ENCODE data around the gene ASCC1. TPM values are rescaled to one million over a fixed set of nuclear protein-coding genes. Genes with fewer than 3 reads are reported as not detected.

ASCC1 gene
- total and polyA plus RNA-seq, 2 donors (not counting 1 experiment from before 2014, with no cell fraction given), result 17.9 to 28.1 TPM

GRCh38 chr10:72146559-72147323 lies 69.3 kb downstream of the ASCC1 start:
- no peaks in the 10 kb centered on the region for H4K20me1 ChIP-seq (ENCODE audit: control insufficient read depth, insufficient read depth, low read length, poor library complexity, severe bottlenecking)
- H3K9ac ChIP-seq (ENCODE audit: low read length), result no peak overlapping the region
- TF ChIP-seq CTCF (IDR thresholded peaks at IDR 0.05) (no peak), EZH2 (IDR thresholded peaks at IDR 0.05; ENCODE audit: borderline replicate concordance, insufficient read depth, low read depth, low read length, poor library complexity, severe bottlenecking) (no peak)
- DNase-seq (no peak), ATAC-seq (ENCODE audit: low read depth) (no peak)
- intact Hi-C loops (cut with micrococcal nuclease), result no loop called here
- CTCF ChIA-PET, result interaction anchor here (0.9 kb wide), 1 partner anchor 128 kb away, joined by 3 read pairs; no protein-coding TSS in a partner anchor
- H3K27ac ChIP-seq (ENCODE audit: low read length in 2 of 2), result no peak overlapping the region
- H3K27me3 ChIP-seq (replicated peaks in 1 of 4; ENCODE audit: control extremely low read depth in 1 of 4, control insufficient read depth in 3 of 4, insufficient read depth in 4 of 4, low read length in 3 of 4), result no peaks in the 10 kb centered on the region
- H3K27me3 Mint-ChIP-seq, result no peaks in the 10 kb centered on the region
- H3K4me2 ChIP-seq (replicated peaks; ENCODE audit: low read depth, low read length, poor library complexity, severe bottlenecking), result no peak overlapping the region
- no peaks in the 10 kb centered on the region for H3K9me3 Mint-ChIP-seq (ENCODE audit: insufficient read depth)
- H3K4me1 Mint-ChIP-seq, result peaks cover 4% of the 10 kb centered on the region
- no peaks in the 10 kb centered on the region for H3K4me1 ChIP-seq (ENCODE audit: control insufficient read depth in 2 of 2, insufficient read depth in 2 of 2, low read length in 2 of 2)
- no peak overlapping the region for H3K27ac Mint-ChIP-seq
- no peaks in the 10 kb centered on the region for H3K79me2 ChIP-seq (ENCODE audit: control insufficient read depth, insufficient read depth, low read length)
- H3K36me3 ChIP-seq (replicated peaks in 1 of 2; ENCODE audit: control extremely low read depth in 1 of 2, control insufficient read depth in 1 of 2, extremely low read depth in 1 of 2, insufficient read depth in 2 of 2, low read length in 1 of 2), result peaks cover 0 to 3% of the 10 kb centered on the region in 2 experiments
- H3K4me3 ChIP-seq (ENCODE audit: control extremely low read depth in 1 of 5, extremely low read depth in 1 of 5, insufficient read depth in 1 of 5, low read depth in 2 of 5, low read length in 4 of 5), result no peak overlapping the region
- POLR2A ChIA-PET, result no interaction called here
- no peak overlapping the region for H2AFZ ChIP-seq (ENCODE audit: insufficient read depth, low read depth, low read length, poor library complexity, severe bottlenecking)
- no CpG with 5 or more reads among the region's 4 CpGs for WGBS (ENCODE audit: insufficient coverage)
- H3K9me3 ChIP-seq (ENCODE audit: control extremely low read depth in 1 of 3, control insufficient read depth in 2 of 3, insufficient read depth in 1 of 3, low read length in 2 of 3), result no peaks in the 10 kb centered on the region
- H3K4me3 Mint-ChIP-seq, result no peak overlapping the region

GRCh38 chr10:72146071-72146470 lies 70.0 kb downstream of the ASCC1 start:
- Histone ChIP-seq H4K20me1 (ENCODE audit: control insufficient read depth, insufficient read depth, low read length, poor library complexity, severe bottlenecking) (no peaks in the 10 kb centered on the region), H3K9me3 (ENCODE audit: control extremely low read depth in 1 of 3, control insufficient read depth in 2 of 3, insufficient read depth in 1 of 3, low read length in 2 of 3) (no peaks in the 10 kb centered on the region), H3K4me2 (replicated peaks; ENCODE audit: low read depth, low read length, poor library complexity, severe bottlenecking) (no peak overlapping the region), H3K79me2 (ENCODE audit: control insufficient read depth, insufficient read depth, low read length) (no peaks in the 10 kb centered on the region), H3K36me3 (replicated peaks in 1 of 2; ENCODE audit: control extremely low read depth in 1 of 2, control insufficient read depth in 1 of 2, extremely low read depth in 1 of 2, insufficient read depth in 2 of 2, low read length in 1 of 2) (peaks cover 0 to 3% of the 10 kb centered on the region in 2 experiments), H3K27me3 (replicated peaks in 1 of 4; ENCODE audit: control extremely low read depth in 1 of 4, control insufficient read depth in 3 of 4, insufficient read depth in 4 of 4, low read length in 3 of 4) (no peaks in the 10 kb centered on the region), H2AFZ (ENCODE audit: insufficient read depth, low read depth, low read length, poor library complexity, severe bottlenecking) (no peak overlapping the region), H3K27ac (ENCODE audit: low read length in 2 of 2) (no peak overlapping the region), H3K4me3 (ENCODE audit: control extremely low read depth in 1 of 5, extremely low read depth in 1 of 5, insufficient read depth in 1 of 5, low read depth in 2 of 5, low read length in 4 of 5) (no peak overlapping the region), H3K4me1 (ENCODE audit: control insufficient read depth in 2 of 2, insufficient read depth in 2 of 2, low read length in 2 of 2) (no peaks in the 10 kb centered on the region), H3K9ac (ENCODE audit: low read length) (no peak overlapping the region)
- 88% methylated on average over 6 of the region's 6 CpGs for WGBS (ENCODE audit: insufficient coverage)
- ChIA-PET POLR2A (no interaction called here), CTCF (no interaction called here)
- no peak overlapping the region for H3K27ac Mint-ChIP-seq
- H3K27me3 Mint-ChIP-seq, result no peaks in the 10 kb centered on the region
- H3K4me3 Mint-ChIP-seq, result no peak overlapping the region
- no peaks in the 10 kb centered on the region for H3K9me3 Mint-ChIP-seq (ENCODE audit: insufficient read depth)
- ATAC-seq (ENCODE audit: low read depth), result no peak
- DNase-seq, result no peak
- intact Hi-C loops (cut with micrococcal nuclease), result no loop called here
- H3K4me1 Mint-ChIP-seq, result peaks cover 4% of the 10 kb centered on the region
- TF ChIP-seq EZH2 (IDR thresholded peaks at IDR 0.05; ENCODE audit: borderline replicate concordance, insufficient read depth, low read depth, low read length, poor library complexity, severe bottlenecking) (no peak), CTCF (IDR thresholded peaks at IDR 0.05) (no peak)
